ENCODE measurements around the gene ADAMTSL2. TPM values are rescaled to one million over a fixed set of nuclear protein-coding genes. Genes with fewer than 3 reads are reported as not detected.

ADAMTSL2 gene
- total RNA-seq, 2 donors from 2014 or later, result 13.9 to 16.7 TPM

DNA sequence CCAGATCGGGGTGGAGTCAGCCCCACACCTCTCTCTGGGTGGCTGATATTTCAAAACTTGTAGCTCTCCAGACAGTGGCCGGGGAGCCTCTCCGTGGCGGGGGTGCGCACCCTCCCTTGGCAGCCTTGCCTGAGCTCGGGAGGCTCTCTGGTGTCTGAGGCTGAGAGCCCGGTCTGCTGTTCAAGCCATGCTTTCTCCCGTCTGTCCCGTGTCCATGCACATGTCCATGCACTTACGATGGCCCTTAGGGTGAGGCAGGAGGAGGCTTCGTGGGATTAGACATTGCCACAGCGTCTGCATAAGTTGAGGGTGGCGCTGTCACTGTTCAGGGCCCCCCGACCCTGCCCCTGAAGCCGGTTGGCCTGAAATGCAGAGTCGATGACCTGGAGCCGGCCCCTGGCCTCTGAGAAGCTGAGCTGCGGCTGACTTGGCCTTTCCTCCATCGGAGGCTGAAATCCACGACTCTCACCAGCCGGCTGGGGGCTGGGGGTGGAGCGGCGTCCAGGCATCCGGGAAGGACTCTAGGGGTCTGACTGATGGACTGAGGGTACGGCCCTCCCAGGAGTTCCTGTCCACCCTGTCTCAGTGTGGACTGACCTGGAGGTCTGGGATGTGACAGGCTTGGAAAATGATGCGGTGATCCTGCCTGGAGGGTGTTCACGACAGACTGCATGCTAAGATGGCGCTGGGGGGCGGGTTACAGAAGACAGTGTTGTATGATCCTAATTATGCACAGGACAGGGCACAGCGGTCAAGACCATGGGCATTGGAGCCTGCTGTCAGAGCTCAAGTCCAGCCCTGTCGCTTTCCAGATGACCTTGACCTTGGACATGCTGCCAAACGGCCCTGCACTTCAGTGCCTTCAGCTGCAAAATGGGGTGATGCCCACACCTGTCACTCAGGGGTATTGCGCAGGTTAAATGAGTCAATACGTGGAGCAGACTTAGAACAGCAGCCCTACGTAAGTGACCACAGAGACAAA is 37.4 kb upstream of the ADAMTSL2 start:
- intact Hi-C loops (cut with DNase I), result no loop called here
- peak; percentile 44 for DNase-seq
- ATAC-seq, result no peak

- peak; percentile 47 for DNase-seq
- intact Hi-C loops (cut with DNase I), result no loop called here
- ATAC-seq, result peak; percentile 64 to 67
These were observed 35.2 kb upstream of the ADAMTSL2 start for GRCh38 chr9:133499132-133499891.

DNA sequence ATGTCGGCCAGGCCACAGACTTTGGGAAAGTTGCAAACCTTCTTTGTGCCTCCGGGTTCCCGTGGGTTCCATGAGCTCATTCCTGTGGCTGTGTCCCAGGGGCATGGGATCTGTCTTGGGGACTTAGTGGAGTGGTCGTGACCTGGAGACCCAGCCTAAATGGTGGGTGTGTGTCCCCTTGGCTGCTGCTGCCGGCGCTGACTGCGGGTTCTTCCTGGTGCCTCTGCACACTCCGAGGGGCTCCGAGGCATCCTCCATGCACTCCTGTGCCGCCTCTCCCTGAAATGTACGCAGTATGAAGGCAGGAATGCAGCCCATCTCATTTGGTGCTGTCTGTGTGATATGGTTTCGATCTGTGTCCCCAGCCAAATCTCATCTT is 34.6 kb upstream of the ADAMTSL2 start:
- no peak for ATAC-seq
- no peak for DNase-seq
- intact Hi-C loops (cut with DNase I), result no loop called here

GRCh38 chr9:133502112-133502511 is 32.4 kb upstream of the ADAMTSL2 start:
- DNase-seq, result no peak
- no peak for ATAC-seq
- intact Hi-C loops (cut with DNase I), result no loop called here

- DNase-seq (no peak), ATAC-seq (peak in 1 of 2 donors; percentile 52)
- intact Hi-C loops (cut with DNase I), result no loop called here
These were observed 29.2 kb upstream of the ADAMTSL2 start for GRCh38 chr9:133505186-133505830.

DNA sequence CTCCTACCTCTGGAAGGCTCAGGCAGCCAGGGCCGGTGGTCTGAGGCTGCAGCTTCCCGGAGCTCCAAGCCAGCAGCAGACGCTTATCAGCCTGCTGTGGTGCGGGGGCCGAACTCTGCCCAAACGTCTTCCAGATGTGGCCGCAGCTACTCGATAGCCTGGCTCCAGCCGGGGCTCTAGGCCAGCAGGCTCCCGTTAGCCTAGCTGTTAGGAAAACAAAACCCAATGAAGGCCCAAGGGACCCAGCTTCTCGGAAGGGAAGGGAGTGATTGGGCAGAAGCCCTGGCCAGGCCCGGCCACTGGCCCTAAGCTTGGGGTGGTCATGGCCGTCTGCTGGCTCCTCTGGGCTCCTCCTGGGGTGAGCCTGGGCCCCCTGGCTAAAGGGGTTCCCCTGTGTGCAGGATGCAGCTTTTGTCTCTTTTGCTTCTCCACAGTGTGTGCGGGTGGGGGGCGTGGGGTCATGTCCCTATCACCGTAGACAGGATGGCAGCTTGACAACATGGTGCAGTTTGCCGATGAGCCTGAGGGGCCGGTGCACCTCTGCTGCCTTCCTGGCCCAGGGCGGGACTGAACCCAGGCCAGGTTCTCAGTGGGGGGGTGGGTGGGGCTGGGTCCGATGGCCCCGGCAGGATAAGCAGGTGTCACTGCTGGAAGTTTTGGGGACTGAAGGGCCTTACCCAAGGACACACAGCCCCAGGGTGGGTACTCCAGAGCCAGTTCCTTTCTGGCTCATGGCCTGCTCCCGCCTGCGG is 28.4 kb upstream of the ADAMTSL2 start:
- intact Hi-C loops (cut with DNase I), result no loop called here
- ATAC-seq (peak; percentile 77 to 85), DNase-seq (peak; percentile 86)

- intact Hi-C loops (cut with DNase I), result no loop called here
- DNase-seq (peak; percentile 85), ATAC-seq (peak; percentile 70 to 74)
These were observed 27.9 kb upstream of the ADAMTSL2 start for GRCh38 chr9:133506653-133507038.

- DNase-seq (peak; percentile 17), ATAC-seq (no peak)
- intact Hi-C loops (cut with DNase I), result no loop called here
These were observed 27.1 kb upstream of the ADAMTSL2 start for GRCh38 chr9:133507246-133507965.

- intact Hi-C loops (cut with DNase I), result no loop called here
- DNase-seq, result peak; percentile 17
- no peak for ATAC-seq
These were observed 26.5 kb upstream of the ADAMTSL2 start for GRCh38 chr9:133508046-133508445.

DNA sequence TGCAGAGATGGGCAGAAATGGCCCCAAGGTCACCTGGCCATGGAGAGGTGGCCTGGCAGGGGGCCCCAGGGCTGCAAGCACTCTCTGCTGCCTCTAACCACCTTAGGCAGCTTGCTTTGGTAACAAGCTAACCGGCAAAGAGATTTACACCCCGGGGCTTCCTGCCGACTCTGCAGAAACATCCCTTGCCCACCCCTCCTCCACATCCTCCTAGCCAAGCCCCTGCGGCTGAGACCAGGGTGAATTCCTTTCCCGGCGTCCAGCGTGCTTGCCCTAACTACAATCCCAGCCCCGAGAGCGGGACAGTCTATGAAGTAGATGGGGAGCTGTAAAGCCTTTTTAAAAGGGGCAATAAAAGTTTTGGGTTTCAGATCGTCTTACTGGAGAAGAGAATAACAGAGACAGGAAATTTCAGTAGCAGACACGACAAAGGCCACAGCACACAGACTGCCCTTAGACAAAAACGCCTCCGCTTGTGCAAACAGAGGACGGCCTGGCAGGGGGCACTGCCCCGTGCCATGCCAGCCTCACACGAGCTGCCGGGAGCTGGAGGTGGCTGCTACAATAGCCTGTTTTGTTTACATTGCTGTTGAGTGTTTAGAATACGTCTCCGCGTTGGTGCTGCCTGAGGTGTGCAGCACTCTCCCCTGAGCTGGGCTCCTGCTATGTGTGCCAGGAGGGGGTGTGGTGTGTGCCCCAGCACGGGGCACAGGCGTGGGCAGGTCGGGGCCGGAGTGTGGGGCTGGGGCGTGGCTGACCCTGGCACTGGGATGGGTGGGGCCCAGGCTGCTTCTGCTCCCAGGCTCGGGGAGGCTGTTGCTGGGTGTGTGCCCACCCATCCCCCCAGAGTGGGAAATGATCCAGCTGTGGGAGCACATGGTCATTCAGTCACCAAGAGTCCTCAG is 25.1 kb upstream of the ADAMTSL2 start:
- ATAC-seq (no peak), DNase-seq (peak; percentile 21)
- intact Hi-C loops (cut with DNase I), result no loop called here

DNA sequence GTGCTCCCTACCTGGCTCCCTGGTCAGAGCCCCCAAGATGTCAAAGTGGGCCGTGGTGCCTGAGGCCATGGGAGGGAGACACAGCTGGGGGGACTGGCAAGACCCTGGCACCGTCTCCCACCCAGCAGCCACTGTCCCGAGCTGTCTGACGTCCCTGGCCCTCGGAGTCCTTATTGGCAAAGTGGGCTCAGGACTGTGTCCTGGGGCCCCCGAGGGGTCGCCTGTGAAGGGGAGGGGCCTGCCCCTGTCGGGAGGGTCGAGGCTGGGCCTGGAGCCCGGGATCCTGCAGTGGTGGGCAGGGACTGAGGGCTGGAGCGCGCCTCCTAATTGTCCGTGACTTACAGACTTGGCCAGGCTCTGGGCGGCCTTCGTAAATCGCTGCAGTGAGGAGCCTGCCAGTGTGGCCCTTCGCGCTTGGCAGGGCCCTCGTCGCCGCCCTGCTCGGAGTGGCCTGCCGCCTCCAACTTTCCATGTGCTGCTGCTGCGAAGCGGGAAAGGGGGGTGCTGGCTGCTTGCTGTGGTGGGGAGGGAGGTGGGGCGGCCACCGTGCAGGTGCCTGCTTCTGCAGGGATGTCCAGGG is 23.5 kb upstream of the ADAMTSL2 start:
- DNase-seq (peak; percentile 19), ATAC-seq (no peak)

DNA sequence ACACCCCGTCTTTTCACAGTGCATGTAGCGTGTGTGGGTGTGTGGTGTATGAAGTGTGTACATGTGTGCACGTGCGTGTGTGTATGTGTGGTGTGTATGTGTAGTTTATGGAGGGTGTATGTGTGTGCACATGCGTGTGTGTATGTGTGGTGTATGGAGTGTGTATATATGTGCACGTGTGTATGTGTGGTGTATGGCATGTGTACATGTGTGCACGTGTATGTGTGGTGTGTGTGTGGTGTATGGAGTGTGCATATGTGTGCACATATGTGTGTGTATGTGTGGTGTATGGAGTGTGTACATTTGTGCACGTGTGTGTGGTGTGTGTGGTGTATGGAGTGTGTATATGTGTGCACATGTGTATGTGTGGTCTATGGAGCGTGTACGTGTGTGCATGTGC is 22.9 kb upstream of the ADAMTSL2 start:
- DNase-seq, result no peak
- intact Hi-C loops (cut with DNase I), result no loop called here
- no peak for ATAC-seq

More for the DNA sequence above, 23.5 kb upstream of the ADAMTSL2 start:
- intact Hi-C loops (cut with DNase I), result no loop called here

DNA sequence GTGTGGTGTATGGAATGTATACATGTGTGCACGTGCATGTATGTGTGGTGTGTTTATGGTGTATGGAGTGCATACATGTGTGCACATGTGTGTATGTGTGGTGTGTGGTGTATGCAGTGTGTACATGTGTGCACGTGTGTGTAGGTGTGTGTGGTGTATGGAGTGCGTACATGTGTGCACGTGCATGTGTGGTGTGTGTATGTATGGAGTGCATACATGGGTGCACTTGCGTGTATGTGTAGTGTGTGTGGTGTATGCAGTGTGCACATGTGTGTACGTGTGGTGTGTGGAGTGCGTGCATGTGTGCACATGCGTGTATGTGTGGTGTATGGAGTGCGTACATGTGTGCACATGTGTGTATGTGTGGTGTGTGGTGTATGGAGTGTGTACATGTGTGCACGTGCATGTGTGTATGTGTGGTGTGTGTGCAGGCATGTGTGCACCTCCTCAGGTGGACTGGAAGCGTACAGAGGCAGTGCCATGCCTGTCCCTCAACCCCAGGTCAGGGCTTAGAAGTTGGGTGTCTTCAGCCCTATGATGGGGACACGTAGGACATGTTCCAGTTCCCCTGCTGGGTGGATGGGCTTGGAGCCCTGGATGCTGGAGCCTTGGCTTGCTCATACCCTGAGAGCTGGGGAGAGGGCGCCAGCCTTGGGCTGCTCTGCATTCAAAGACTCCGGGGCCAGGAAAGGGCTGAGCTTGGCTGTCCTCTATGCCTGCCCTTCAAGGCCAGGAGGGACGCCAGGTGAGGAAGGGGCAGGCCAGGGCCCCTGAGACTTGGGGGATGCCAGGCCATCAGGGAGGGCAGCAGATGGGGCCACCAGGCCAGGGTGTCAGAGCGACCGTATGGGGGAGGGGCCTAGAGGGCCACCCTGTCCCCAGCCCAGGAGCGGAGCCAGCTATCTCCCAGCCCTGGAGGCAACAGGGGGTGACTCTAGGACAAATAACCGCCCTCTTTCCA is 22.0 kb upstream of the ADAMTSL2 start:
- DNase-seq (peak; percentile 16), ATAC-seq (no peak)
- intact Hi-C loops (cut with DNase I), result no loop called here

DNA sequence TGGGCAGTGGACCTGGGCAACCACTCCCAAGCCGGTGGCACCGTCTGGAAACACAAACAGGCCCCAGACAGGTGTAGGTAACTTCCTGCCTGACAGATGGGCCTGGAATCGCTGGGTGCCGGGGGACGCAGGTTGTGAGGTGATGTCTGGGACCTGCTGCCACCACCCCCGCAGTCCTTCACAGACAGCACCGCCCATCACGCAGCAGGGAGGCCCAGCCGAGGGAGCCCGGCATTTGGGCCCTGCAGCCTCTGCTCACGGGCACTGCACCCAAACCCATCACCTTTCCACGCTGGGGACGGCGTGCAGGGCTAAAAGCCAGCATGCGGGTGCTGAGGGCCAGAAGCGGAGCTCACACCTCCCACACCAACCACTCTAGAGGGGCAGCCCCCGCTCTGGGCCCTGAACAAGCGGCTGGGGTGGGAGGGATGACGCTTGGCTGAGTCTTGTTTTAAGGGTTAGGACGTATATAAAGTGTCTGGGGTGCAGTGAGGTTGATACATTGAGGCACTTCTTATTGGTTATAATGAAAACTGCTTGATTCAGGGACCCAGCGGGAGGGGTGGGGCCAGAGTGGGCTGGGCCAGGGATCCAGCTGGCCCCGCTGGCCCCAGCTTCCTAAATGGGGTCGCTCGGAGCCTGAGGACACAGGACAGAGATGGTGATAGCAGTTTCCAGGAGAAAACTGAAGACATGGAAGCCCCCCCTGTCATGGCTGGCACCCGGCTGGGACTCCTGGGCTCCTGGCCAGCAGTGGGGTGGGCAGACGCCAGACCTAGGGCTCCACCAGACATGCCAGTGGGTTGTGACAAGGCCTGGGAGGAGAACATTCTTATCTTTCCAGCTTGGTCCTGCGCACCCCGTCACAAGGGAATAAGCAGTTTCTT is 21.0 kb upstream of the ADAMTSL2 start:
- intact Hi-C loops (cut with DNase I), result no loop called here
- DNase-seq, result peak; percentile 42
- peak; percentile 41 to 50 for ATAC-seq

All from left cardiac atrium (tissue), 4 donors.